Uterus (tissue), 4 donors: ENCODE measurements around the gene LONRF3. TPM values are rescaled to one million over a fixed set of nuclear protein-coding genes. Genes with fewer than 3 reads are reported as not detected.
"Not testable (repeated sequence)": the region's sequence is repeated elsewhere in the genome, so short reads cannot be mapped to it uniquely, and the experiment has no call there.

Experiments used
- DNase-seq, 2 donors: peaks; one replicate each; pipeline ENCODE4 v3.0.0-alpha.2; 2019 to 2020
- H3K27ac ChIP-seq, 2 donors: fragments of 200-600 bp; sonication (generic); 1 replicate in 1 of 2; 2 replicates in 1 of 2; pipeline ENCODE4 v1.5.1; 2016 to 2018
- H3K27me3 ChIP-seq, 2 donors: fragments of 200-600 bp; sonication (generic); one replicate each; pipeline ENCODE4 v1.5.1; 2018 to 2019; ENCODE audit warnings: control low read depth in 1 of 2
- H3K36me3 ChIP-seq, 2 donors: fragments of 200-600 bp; sonication (generic); one replicate each; pipeline ENCODE4 v1.5.1; 2019; ENCODE audit warnings: control low read depth in 1 of 2
- H3K4me1 ChIP-seq, 2 donors: fragments of 200-600 bp; sonication (generic); one replicate each; pipeline ENCODE4 v1.5.1; 2018 to 2019; ENCODE audit warnings: control low read depth in 1 of 2
- H3K4me3 ChIP-seq, 2 donors: fragments of 200-600 bp; sonication (generic); 1 replicate in 1 of 2; 2 replicates in 1 of 2; pipeline ENCODE4 v1.5.1; 2018 to 2019; ENCODE audit warnings: mild to moderate bottlenecking in 1 of 2
- H3K9me3 ChIP-seq, 2 donors: fragments of 200-600 bp; sonication (generic); one replicate each; pipeline ENCODE4 v1.5.1; 2019; ENCODE audit warnings: control low read depth in 1 of 2
- CTCF ChIP-seq, 4 experiments: fragments of 200-600 bp in 2 of 4; fragments of 450-650 bp in 2 of 4; sonication (generic) in 2 of 4; IDR thresholded peaks; one replicate each; pipeline ENCODE4 v1.5.1; 2016 to 2019; ENCODE audit warnings: antibody characterized with exemption in 4 of 4, mild to moderate bottlenecking in 2 of 4, moderate library complexity in 1 of 4
- POLR2A ChIP-seq, 2 donors: fragments of 450-650 bp; IDR thresholded peaks; one replicate each; pipeline ENCODE4 v1.6.1; 2016; ENCODE audit warnings: antibody characterized with exemption in 2 of 2, mild to moderate bottlenecking in 1 of 2, moderate library complexity in 1 of 2
- intact Hi-C: fragments of 100-400 bp; cut with DNase I; formaldehyde crosslinking; loops from one replicate; pipeline ENCODE4 v1.15.1; 2023; ENCODE audit warnings: low total_unique reads
- total RNA-seq, 4 donors: library from RNA; depleted of rRNA in 3 of 4; stranded (reverse); fragments of >200 nt in 3 of 4; gene quantifications; one replicate each; pipeline versions ENCODE4 v1.1.0 to v1.2.4, GENCODE V29; 2014 to 2023
- donor health status: DM: yes; HTN: yes; CAD: no.

Gene LONRF3
- total RNA-seq, 4 donors from 2014 or later, result 2.5 to 13.2 (median 7.4) TPM

GRCh38 chrX:119017077-119017476 is 42.7 kb downstream of the LONRF3 start:
- H3K9me3 ChIP-seq, result no peaks in the 10 kb centered on the region
- TF ChIP-seq CTCF (IDR thresholded peaks at IDR 0.05) (no peak), POLR2A (IDR thresholded peaks at IDR 0.05) (no peak)
- no peaks in the 10 kb centered on the region for H3K36me3 ChIP-seq
- no peaks in the 10 kb centered on the region for H3K4me1 ChIP-seq
- DNase-seq, result no peak
- no peaks in the 10 kb centered on the region for H3K27me3 ChIP-seq
- no peak overlapping the region for H3K27ac ChIP-seq
- H3K4me3 ChIP-seq, result no peak overlapping the region
- intact Hi-C loops, result no loop called here

- H3K4me1 ChIP-seq, result no peaks in the 10 kb centered on the region
- intact Hi-C loops, result no loop called here
- no peaks in the 10 kb centered on the region for H3K9me3 ChIP-seq
- TF ChIP-seq POLR2A (IDR thresholded peaks at IDR 0.05) (no peak), CTCF (IDR thresholded peaks at IDR 0.05) (no peak)
- H3K27me3 ChIP-seq, result no peaks in the 10 kb centered on the region
- no peak overlapping the region for H3K27ac ChIP-seq
- H3K36me3 ChIP-seq, result no peaks in the 10 kb centered on the region
- DNase-seq, result no peak
- H3K4me3 ChIP-seq, result no peak overlapping the region
Observed at GRCh38 chrX:119025900-119026299, 51.5 kb downstream of the LONRF3 start.

GRCh38 chrX:119026344-119026743 is 51.9 kb downstream of the LONRF3 start:
- H3K27ac ChIP-seq, H3K9me3 ChIP-seq: not testable (repeated sequence)

GRCh38 chrX:119027960-119028732 is 53.7 kb downstream of the LONRF3 start:
- H3K4me3 ChIP-seq, H3K4me1 ChIP-seq, H3K27ac ChIP-seq, H3K9me3 ChIP-seq, H3K27me3 ChIP-seq, intact Hi-C loops, DNase-seq, H3K36me3 ChIP-seq: not testable (repeated sequence)

More at GRCh38 chrX:119026344-119026743, 51.9 kb downstream of the LONRF3 start:
- DNase-seq, H3K4me1 ChIP-seq, H3K4me3 ChIP-seq, intact Hi-C loops, H3K27me3 ChIP-seq, H3K36me3 ChIP-seq: not testable (repeated sequence)

- intact Hi-C loops, result no loop called here
- Histone ChIP-seq H3K9me3 (no peaks in the 10 kb centered on the region), H3K4me3 (no peak overlapping the region), H3K36me3 (no peaks in the 10 kb centered on the region), H3K27me3 (no peaks in the 10 kb centered on the region), H3K4me1 (no peaks in the 10 kb centered on the region), H3K27ac (no peak overlapping the region)
- TF ChIP-seq POLR2A (IDR thresholded peaks at IDR 0.05) (no peak), CTCF (IDR thresholded peaks at IDR 0.05) (no peak)
- no peak for DNase-seq
Observed at GRCh38 chrX:119028733-119029330, 54.4 kb downstream of the LONRF3 start.

- H3K4me1 ChIP-seq, H3K9me3 ChIP-seq, H3K36me3 ChIP-seq, DNase-seq, H3K27ac ChIP-seq, H3K4me3 ChIP-seq, H3K27me3 ChIP-seq, intact Hi-C loops: not testable (repeated sequence)
Observed at GRCh38 chrX:119029656-119030055, 55.2 kb downstream of the LONRF3 start.
